Adipose tissue (tissue), 3 donors: ENCODE results near the gene SNX27. TPM values are rescaled to one million over a fixed set of nuclear protein-coding genes. Genes with fewer than 3 reads are reported as not detected.
"Not testable (repeated sequence)": the region's sequence is repeated elsewhere in the genome, so short reads cannot be mapped to it uniquely, and the experiment has no call there.

Experiments
- H3K27ac ChIP-seq: one replicate; pipeline ENCODE4 v1.5.1; 2013; ENCODE audit warnings: low read depth, low read length
- WGBS, 3 donors: extraction: QIAGEN DNeasy Blood & Tissue Kit; methylation state at CpG; one replicate each; pipeline ENCODE4 v1.1.7; 2013; 5-methylcytosine and 5-hydroxymethylcytosine counted together
- polyA plus RNA-seq, 3 donors: library from polyadenylated mRNA; stranded (reverse); fragments of 200-250 nt; gene quantifications; one replicate each; pipeline ENCODE4 v1.2.3, GENCODE V29; 2013
- donor health status: healthy with polysubstance abuse.
- donor health status: Bipolar disorder and iron deficiency.
- donor health status: healthy.

The SNX27 gene
- polyA plus RNA-seq, 3 donors, result 3.5 to 19.5 (median 4.7) TPM

GRCh38 chr1:151594143-151594625, 17.7 kb upstream of the SNX27 start:
- H3K27ac ChIP-seq, result no peak overlapping the region
- 6 to 9% (median 8%) methylated on average over 12 of the region's 12 CpGs for WGBS, 3 donors

GRCh38 chr1:151596166-151596953, 15.5 kb upstream of the SNX27 start:
- no peak overlapping the region for H3K27ac ChIP-seq
- WGBS, 3 donors, result 76 to 90% (median 90%) methylated on average over 5 of the region's 5 CpGs

- 62 to 85% (median 72%) methylated on average over 4 to 5 of the region's 5 CpGs for WGBS, 3 donors
- not testable (repeated sequence) for H3K27ac ChIP-seq
Observed at GRCh38 chr1:151602550-151602949, 9.3 kb upstream of the SNX27 start.

GRCh38 chr1:151604291-151604690, 7.6 kb upstream of the SNX27 start:
- 55 to 73% (median 73%) methylated on average over 2 of the region's 2 CpGs for WGBS, 3 donors
- no peak overlapping the region for H3K27ac ChIP-seq

GRCh38 chr1:151606384-151606783, 5.5 kb upstream of the SNX27 start:
- H3K27ac ChIP-seq, result no peak overlapping the region

- 38 to 78% (median 74%) methylated on average over 3 of the region's 3 CpGs for WGBS, 3 donors
- no peak overlapping the region for H3K27ac ChIP-seq
Observed at GRCh38 chr1:151606857-151607256, 5.0 kb upstream of the SNX27 start.

GRCh38 chr1:151610142-151610541, 1.7 kb upstream of the SNX27 start:
- WGBS, 3 donors, result 88 to 93% (median 88%) methylated on average over 3 of the region's 3 CpGs
- no peak overlapping the region for H3K27ac ChIP-seq

GRCh38 chr1:151611288-151611790, 511 bp upstream of the SNX27 start:
- WGBS, 3 donors, result 6 to 7% (median 6%) methylated on average over 6 of the region's 6 CpGs
- peak overlapping the region; percentile 96 for H3K27ac ChIP-seq

GRCh38 chr1:151612501-151613281, 841 bp downstream of the SNX27 start:
- no peak overlapping the region for H3K27ac ChIP-seq

GRCh38 chr1:151613282-151613780, 1.5 kb downstream of the SNX27 start:
- 41 to 56% (median 44%) methylated on average over 9 of the region's 9 CpGs for WGBS, 3 donors
- no peak overlapping the region for H3K27ac ChIP-seq

More at GRCh38 chr1:151612501-151613281, 841 bp downstream of the SNX27 start:
- 1 to 4% (median 1%) methylated on average over 36 to 44 of the region's 44 CpGs for WGBS, 3 donors

- 69 to 92% (median 89%) methylated on average over 4 of the region's 4 CpGs for WGBS, 3 donors
- no peak overlapping the region for H3K27ac ChIP-seq
Observed at GRCh38 chr1:151615711-151616504, 4.1 kb downstream of the SNX27 start.

- 88 to 92% (median 91%) methylated on average over 3 of the region's 3 CpGs for WGBS, 3 donors
- no peak overlapping the region for H3K27ac ChIP-seq
Observed at GRCh38 chr1:151616505-151616849, 4.6 kb downstream of the SNX27 start.

GRCh38 chr1:151618003-151618402, 6.2 kb downstream of the SNX27 start:
- 47 to 82% (median 77%) methylated on average over 3 of the region's 3 CpGs for WGBS, 3 donors
- no peak overlapping the region for H3K27ac ChIP-seq

- no peak overlapping the region for H3K27ac ChIP-seq
Observed at GRCh38 chr1:151618470-151618869, 6.6 kb downstream of the SNX27 start.

- WGBS, 3 donors, result 85 to 90% (median 87%) methylated on average over 6 of the region's 6 CpGs
- H3K27ac ChIP-seq, result not testable (repeated sequence)
Observed at GRCh38 chr1:151618996-151619395, 7.1 kb downstream of the SNX27 start.

- H3K27ac ChIP-seq, result no peak overlapping the region
- WGBS, 3 donors, result 69 to 81% (median 80%) methylated on average over 6 of the region's 6 CpGs
Observed at GRCh38 chr1:151619489-151620093, 7.7 kb downstream of the SNX27 start.

GRCh38 chr1:151620286-151620685, 8.4 kb downstream of the SNX27 start:
- H3K27ac ChIP-seq, result no peak overlapping the region
- 49 to 55% (median 51%) methylated on average over 2 of the region's 2 CpGs for WGBS, 3 donors

- 54 to 60% (median 60%) methylated on average over 2 of the region's 2 CpGs for WGBS, 3 donors
- no peak overlapping the region for H3K27ac ChIP-seq
Observed at GRCh38 chr1:151621351-151621750, 9.5 kb downstream of the SNX27 start.
